ENCODE data around the gene IVD.

Gene IVD

DNA sequence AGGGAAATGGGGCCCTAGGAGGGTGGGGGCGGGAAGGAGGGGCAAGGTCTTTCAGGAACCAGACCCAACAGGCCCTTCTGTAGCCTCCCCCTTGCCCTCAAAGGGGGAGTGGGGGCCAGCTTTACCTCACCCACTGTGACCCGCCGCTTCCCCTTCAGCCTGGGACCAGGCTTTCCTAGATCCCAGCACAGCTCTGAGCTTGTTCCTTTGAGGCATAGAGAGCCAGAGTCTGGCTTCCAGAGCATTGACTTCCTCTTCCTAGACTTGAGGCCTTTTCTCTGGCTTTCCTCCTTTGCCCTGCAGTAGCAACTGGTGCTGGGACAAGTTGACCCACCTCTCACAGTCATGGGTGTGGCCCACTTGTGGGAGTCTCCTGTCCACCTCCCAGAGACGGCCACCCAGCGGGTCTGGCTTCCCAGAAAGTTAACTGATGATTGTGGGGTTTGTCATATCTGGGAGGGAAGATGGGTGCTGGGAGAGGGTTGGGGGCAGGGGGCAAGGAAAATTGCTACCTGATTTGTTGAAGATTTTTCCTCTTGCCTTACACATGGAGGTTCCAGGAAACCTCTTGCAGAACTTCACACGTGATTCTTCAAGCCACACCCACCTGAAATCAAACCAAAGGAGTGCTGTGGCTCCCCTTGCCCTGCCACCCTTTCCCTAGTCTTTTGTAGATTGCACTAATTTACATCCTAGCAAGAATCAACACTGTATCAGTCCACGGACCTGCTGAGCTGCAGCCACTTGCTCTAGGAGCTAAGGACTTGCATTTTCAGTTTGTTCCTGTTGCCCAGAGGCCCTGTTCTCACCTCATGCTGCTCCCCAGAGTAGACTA is 61.0 kb downstream of the IVD start:
- H3K4me3 ChIP-seq (replicated peaks; ENCODE audit: low read depth, low read length): no peak overlapping the region
- DNase-seq (ENCODE audit: low read depth): no peak
- TF ChIP-seq, protein P1, sequence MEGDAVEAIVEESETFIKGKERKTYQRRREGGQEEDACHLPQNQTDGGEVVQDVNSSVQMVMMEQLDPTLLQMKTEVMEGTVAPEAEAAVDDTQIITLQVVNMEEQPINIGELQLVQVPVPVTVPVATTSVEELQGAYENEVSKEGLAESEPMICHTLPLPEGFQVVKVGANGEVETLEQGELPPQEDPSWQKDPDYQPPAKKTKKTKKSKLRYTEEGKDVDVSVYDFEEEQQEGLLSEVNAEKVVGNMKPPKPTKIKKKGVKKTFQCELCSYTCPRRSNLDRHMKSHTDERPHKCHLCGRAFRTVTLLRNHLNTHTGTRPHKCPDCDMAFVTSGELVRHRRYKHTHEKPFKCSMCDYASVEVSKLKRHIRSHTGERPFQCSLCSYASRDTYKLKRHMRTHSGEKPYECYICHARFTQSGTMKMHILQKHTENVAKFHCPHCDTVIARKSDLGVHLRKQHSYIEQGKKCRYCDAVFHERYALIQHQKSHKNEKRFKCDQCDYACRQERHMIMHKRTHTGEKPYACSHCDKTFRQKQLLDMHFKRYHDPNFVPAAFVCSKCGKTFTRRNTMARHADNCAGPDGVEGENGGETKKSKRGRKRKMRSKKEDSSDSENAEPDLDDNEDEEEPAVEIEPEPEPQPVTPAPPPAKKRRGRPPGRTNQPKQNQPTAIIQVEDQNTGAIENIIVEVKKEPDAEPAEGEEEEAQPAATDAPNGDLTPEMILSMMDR (IDR thresholded peaks at IDR 0.05; ENCODE audit: low read length, missing control alignments): no peak

DNA sequence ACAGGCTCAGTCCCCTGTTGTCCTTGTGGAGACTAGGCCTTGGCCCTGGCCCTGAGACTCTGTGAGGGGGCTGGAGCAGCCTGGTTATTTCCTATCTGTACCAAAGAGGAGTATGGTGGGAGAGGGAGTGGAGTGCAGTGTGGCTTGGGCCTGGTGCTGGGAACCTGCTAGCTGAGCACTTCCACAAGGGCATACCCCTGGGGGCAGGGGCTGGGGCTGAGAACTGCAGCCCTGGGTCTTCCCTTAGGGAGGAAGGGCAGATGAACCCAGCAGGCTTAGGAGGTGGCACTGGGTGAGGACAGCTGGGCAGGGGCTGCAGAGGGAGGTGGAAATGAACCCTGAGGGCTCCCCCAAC is 61.6 kb downstream of the IVD start:
- TF ChIP-seq, protein P1 (IDR thresholded peaks at IDR 0.05; ENCODE audit: low read length, missing control alignments): no peak
- no peak for DNase-seq (ENCODE audit: low read depth)
- no peak overlapping the region for H3K4me3 ChIP-seq (replicated peaks; ENCODE audit: low read depth, low read length)

DNA sequence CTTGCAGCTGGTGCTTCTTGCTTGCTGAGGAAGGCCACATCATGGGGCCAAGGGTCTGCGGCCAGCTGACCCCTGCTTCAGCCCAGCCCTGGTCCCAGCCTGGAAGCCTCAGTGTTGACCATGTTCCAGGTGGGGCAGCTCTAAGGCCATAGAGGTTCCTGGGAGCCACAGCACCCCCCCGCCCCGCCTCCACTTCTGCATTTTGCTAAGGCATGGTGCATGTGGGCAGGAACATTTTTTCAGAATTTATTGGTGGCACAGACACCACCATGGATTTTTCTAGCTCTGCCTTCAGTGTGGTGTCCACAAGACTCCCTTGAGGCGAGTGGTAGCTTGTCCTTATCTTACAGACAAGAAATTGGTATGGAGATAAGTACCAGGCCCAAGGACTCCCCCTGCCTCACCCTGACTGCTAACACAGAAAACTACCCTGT is 63.3 kb downstream of the IVD start:
- no peak for DNase-seq (ENCODE audit: low read depth)
- no peak overlapping the region for H3K4me3 ChIP-seq (replicated peaks; ENCODE audit: low read depth, low read length)
- TF ChIP-seq, protein P1 (IDR thresholded peaks at IDR 0.05; ENCODE audit: low read length, missing control alignments): no peak

DNA sequence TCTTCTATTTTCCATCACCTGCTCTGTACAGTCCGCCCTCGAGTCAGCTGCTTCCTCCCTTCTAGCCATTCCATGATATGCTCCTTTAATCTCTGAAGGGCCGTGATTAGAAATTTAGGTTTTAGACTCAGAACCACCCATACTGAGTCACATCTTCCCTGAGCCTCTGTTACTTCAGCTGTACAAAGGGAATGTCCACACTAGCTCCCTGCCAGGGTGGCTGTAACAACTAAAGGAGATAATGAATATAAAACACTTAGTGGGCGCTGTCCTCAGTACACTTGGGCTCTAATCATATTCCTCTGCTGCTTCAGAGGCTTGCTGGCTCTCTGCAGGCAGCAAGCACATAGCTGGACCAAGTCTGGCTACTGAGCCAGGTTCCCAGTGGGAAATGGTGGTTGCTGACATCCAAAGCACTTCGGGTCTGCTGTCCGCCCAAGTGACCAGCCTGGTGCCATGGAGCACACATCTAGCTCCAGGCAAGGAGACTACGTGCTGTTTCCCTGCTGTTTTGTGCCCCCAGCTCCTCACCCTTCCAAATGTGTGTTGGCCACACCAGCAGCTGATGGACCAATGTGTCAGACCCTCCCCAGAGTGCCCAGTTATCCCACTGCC is 64.3 kb downstream of the IVD start:
- TF ChIP-seq, protein P1 (IDR thresholded peaks at IDR 0.05; ENCODE audit: low read length, missing control alignments): no peak
- H3K4me3 ChIP-seq (replicated peaks; ENCODE audit: low read depth, low read length): no peak overlapping the region
- no peak for DNase-seq (ENCODE audit: low read depth)

DNA sequence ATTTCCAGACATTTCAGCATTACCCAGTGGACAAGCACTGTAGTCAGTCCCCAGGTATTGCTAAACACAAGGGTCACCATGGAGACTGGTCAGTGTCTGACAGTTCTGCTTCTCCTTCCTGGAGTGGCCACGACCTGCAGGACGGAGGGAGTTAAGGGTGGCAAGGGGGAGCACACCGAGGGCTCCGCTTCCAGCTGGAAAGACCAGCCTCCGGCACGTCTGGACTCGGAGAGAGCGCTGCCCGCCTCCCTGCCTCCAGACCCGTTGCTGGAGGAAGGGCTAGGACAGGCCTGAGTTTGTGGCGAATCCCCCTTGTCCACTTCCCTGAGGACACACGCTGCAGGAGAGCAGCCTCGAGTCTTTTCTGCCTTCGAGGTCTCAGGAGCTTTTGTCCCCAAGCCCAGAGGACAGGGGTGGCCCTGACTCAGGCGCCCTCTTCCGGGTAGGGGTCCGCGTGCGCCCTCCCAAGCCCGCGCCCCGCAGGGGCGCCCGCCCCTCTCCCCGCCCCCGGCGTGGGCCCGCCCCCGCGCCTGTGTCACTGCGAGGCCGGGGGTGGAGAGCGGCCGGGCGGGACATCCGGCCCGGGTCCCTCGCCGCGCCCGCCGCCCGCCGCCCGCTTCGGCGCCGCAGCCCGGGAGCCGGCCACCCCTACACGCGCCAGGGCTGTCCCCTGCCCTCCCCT is 65.0 kb downstream of the IVD start, which contains the start of gene CHST14:
TSS of gene CHST14 (plus strand) at position 562 of the 682 bp plus-strand sequence. CDS start 230 bp downstream, outside the sequence.
- H3K4me3 ChIP-seq (replicated peaks; ENCODE audit: low read depth, low read length): peak within 1 kb of the TSS; percentile 67
- TF ChIP-seq, protein P1 (IDR thresholded peaks at IDR 0.05; ENCODE audit: low read length, missing control alignments): no peak
- peak; percentile 50 for DNase-seq (ENCODE audit: low read depth)
